ENCODE data around the gene CNPY2. TPM values are rescaled to one million over a fixed set of nuclear protein-coding genes. Genes with fewer than 3 reads are reported as not detected.
"Not testable (repeated sequence)": the region's sequence is repeated elsewhere in the genome, so short reads cannot be mapped to it uniquely, and the experiment has no call there.

CNPY2 gene
- total and polyA plus RNA-seq, 2 of the 13 experiments (the other 11 are each of a cell fraction or from before 2014, with no cell fraction given), result 285 to 356 TPM

DNA sequence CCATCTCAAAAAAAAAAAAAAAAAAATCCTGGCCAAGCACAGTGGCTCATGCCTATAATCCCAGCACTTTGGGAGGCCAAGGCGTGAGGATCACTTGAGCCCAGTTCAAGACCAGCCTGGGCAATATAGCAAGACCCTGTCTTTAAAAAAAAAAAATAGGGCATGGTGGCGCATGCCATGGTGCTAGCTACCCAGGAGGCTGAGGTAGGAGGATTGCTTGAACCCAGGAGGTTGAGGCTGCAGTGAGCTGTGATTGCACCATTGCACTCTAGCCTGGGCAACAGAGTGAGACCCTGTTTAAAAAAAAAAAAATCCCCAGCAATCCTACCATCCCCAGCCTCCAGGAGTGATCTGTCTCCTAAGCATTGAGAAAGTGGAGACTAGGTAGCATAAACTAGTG, 26.5 kb upstream of the CNPY2 start:
- H3K27ac ChIP-seq (ENCODE audit: extremely low read length, insufficient read depth, low read length); BruUV-seq (replicated peaks); H3K9ac ChIP-seq (ENCODE audit: insufficient read depth, low read depth, low read length); H2AFZ ChIP-seq (ENCODE audit: low read length); DNase-seq (ENCODE audit: low spot score); FAIRE-seq; H3K9me3 ChIP-seq (ENCODE audit: low read length); ATAC-seq; H3K4me3 ChIP-seq (replicated peaks in 1 of 3; ENCODE audit: insufficient read depth in 1 of 3, low read depth in 2 of 3, low read length in 3 of 3); H3K4me2 ChIP-seq (ENCODE audit: low read depth, low read length); intact Hi-C loops (cut with micrococcal nuclease; ENCODE audit: unreplicated experiment); CTCF ChIA-PET (ENCODE audit: low intra/inter-chr PET ratio, low total read pairs); H4K20me1 ChIP-seq (ENCODE audit: insufficient read depth, low read length); in situ Hi-C loops (cut with HindIII; ENCODE audit: extremely low pct_ligation_motif_present, low pct_unique_long_range_greater_than_20kb); H3K79me2 ChIP-seq (ENCODE audit: insufficient read depth, low read length); H3K27me3 ChIP-seq (ENCODE audit: control insufficient read depth in 1 of 2, insufficient read depth in 2 of 2, low read length in 2 of 2): not testable (repeated sequence)
- POLR2A ChIA-PET, result interaction anchor here (0.7 to 2.6 kb wide), 4 partner anchors 9 to 122 kb away, joined by 3 to 22 read pairs (median 4); partner anchors contain the start of gene STAT2
- Histone ChIP-seq H3K36me3 (replicated peaks in 1 of 2; ENCODE audit: control insufficient read depth in 1 of 2, insufficient read depth in 2 of 2, low read length in 2 of 2) (peaks cover 5 to 31% of the 10 kb centered on the region in 2 experiments), H3K4me1 (ENCODE audit: insufficient read depth, low read length) (peaks cover 36% of the 10 kb centered on the region)
- TF ChIP-seq ZNF121 (CRISPR knock-in tag; IDR thresholded peaks at IDR 0.05), result peak; percentile 35; the same call in 1 of the 2 replicates
- WGBS (ENCODE audit: low lambda C conversion rate), result 100% methylated on average over 2 of the region's 2 CpGs

DNA sequence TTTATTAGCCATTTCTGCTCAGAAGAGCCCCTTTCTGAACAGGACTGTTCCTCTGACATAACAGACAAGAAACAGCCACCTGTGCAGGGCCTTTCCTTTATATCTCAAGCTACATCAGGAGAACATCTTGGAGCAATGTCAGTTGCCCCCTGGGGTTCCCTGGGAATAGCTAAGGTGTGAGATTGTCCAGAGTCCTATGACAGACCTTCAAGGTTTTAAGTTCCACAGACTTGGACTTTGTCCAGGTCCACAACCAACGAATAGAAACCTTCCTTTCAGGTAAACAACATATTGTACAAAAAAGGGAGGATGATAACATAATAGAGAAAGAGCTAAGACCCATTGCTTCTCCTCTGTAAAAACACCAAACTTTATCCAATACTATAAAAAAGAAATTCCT, 25.8 kb upstream of the CNPY2 start:
- 13% methylated on average over 1 of the region's 1 CpG for WGBS (ENCODE audit: low lambda C conversion rate)
- Histone ChIP-seq H3K4me1 (ENCODE audit: insufficient read depth, low read length) (peaks cover 36% of the 10 kb centered on the region), H3K4me3 (replicated peaks in 1 of 3; ENCODE audit: insufficient read depth in 1 of 3, low read depth in 2 of 3, low read length in 3 of 3) (no peak overlapping the region), H2AFZ (ENCODE audit: low read length) (no peak overlapping the region), H3K79me2 (ENCODE audit: insufficient read depth, low read length) (no peaks in the 10 kb centered on the region), H3K27me3 (ENCODE audit: control insufficient read depth in 1 of 2, insufficient read depth in 2 of 2, low read length in 2 of 2) (no peaks in the 10 kb centered on the region), H3K4me2 (ENCODE audit: low read depth, low read length) (no peak overlapping the region), H3K9me3 (ENCODE audit: low read length) (no peaks in the 10 kb centered on the region), H4K20me1 (ENCODE audit: insufficient read depth, low read length) (no peaks in the 10 kb centered on the region), H3K27ac (ENCODE audit: extremely low read length, insufficient read depth, low read length) (peak overlapping the region; percentile 43), H3K9ac (ENCODE audit: insufficient read depth, low read depth, low read length) (no peak overlapping the region), H3K36me3 (replicated peaks in 1 of 2; ENCODE audit: control insufficient read depth in 1 of 2, insufficient read depth in 2 of 2, low read length in 2 of 2) (peaks cover 4 to 27% of the 10 kb centered on the region in 2 experiments)
- in situ Hi-C loops (cut with HindIII; ENCODE audit: extremely low pct_ligation_motif_present, low pct_unique_long_range_greater_than_20kb), result no loop called here
- BruUV-seq (replicated peaks), result no TSS peak
- ATAC-seq (no peak), DNase-seq (ENCODE audit: low spot score) (no peak), FAIRE-seq (no peak)
- ChIA-PET POLR2A (interaction anchor here (0.6 to 2.6 kb wide), 5 partner anchors 17 to 123 kb away, joined by 3 to 22 read pairs (median 3); partner anchors contain the start of genes CNPY2 and STAT2), CTCF (ENCODE audit: low intra/inter-chr PET ratio, low total read pairs) (no interaction called here)
- intact Hi-C loops (cut with micrococcal nuclease; ENCODE audit: unreplicated experiment), result no loop called here
- TF ChIP-seq, protein P1, sequence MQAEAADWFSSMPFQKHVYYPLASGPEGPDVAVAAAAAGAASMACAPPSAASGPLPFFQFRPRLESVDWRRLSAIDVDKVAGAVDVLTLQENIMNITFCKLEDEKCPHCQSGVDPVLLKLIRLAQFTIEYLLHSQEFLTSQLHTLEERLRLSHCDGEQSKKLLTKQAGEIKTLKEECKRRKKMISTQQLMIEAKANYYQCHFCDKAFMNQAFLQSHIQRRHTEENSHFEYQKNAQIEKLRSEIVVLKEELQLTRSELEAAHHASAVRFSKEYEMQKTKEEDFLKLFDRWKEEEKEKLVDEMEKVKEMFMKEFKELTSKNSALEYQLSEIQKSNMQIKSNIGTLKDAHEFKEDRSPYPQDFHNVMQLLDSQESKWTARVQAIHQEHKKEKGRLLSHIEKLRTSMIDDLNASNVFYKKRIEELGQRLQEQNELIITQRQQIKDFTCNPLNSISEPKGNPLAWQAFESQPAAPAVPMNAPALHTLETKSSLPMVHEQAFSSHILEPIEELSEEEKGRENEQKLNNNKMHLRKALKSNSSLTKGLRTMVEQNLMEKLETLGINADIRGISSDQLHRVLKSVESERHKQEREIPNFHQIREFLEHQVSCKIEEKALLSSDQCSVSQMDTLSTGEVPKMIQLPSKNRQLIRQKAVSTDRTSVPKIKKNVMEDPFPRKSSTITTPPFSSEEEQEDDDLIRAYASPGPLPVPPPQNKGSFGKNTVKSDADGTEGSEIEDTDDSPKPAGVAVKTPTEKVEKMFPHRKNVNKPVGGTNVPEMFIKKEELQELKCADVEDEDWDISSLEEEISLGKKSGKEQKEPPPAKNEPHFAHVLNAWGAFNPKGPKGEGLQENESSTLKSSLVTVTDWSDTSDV (CRISPR knock-in tag; IDR thresholded peaks at IDR 0.05), result no peak
- TF ChIP-seq, protein P2, sequence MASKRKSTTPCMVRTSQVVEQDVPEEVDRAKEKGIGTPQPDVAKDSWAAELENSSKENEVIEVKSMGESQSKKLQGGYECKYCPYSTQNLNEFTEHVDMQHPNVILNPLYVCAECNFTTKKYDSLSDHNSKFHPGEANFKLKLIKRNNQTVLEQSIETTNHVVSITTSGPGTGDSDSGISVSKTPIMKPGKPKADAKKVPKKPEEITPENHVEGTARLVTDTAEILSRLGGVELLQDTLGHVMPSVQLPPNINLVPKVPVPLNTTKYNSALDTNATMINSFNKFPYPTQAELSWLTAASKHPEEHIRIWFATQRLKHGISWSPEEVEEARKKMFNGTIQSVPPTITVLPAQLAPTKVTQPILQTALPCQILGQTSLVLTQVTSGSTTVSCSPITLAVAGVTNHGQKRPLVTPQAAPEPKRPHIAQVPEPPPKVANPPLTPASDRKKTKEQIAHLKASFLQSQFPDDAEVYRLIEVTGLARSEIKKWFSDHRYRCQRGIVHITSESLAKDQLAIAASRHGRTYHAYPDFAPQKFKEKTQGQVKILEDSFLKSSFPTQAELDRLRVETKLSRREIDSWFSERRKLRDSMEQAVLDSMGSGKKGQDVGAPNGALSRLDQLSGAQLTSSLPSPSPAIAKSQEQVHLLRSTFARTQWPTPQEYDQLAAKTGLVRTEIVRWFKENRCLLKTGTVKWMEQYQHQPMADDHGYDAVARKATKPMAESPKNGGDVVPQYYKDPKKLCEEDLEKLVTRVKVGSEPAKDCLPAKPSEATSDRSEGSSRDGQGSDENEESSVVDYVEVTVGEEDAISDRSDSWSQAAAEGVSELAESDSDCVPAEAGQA (IDR thresholded peaks at IDR 0.05; ENCODE audit: low read depth), result no peak
- TF ChIP-seq, protein P2 (CRISPR knock-in tag; IDR thresholded peaks at IDR 0.05; ENCODE audit: borderline replicate concordance), result no peak
- TF ChIP-seq ZNF337 (CRISPR knock-in tag; IDR thresholded peaks at IDR 0.05; ENCODE audit: borderline replicate concordance, low read depth) (no peak), HOXD1 (CRISPR knock-in tag; IDR thresholded peaks at IDR 0.05) (no peak), ZNF335 (CRISPR knock-in tag; IDR thresholded peaks at IDR 0.05) (no peak)
- TF ChIP-seq, protein P3, sequence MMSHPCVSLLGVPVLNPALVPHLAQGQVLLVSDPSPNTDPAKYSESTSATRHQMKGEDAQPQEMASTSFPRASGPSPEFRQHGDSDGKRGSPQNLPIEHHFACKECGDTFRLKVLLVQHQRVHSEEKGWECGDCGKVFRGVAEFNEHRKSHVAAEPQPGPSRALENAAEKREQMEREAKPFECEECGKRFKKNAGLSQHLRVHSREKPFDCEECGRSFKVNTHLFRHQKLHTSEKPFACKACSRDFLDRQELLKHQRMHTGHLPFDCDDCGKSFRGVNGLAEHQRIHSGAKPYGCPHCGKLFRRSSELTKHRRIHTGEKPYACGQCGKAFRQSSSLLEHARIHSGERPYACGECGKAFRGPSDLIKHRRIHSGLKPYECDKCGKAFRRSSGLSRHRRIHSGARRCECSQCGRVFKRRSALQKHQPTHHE (CRISPR knock-in tag; IDR thresholded peaks at IDR 0.05; ENCODE audit: borderline replicate concordance), result no peak

Measured in HepG2 (cell line).